H7 (cell line): ENCODE measurements around the gene DENND4B. TPM values are rescaled to one million over a fixed set of nuclear protein-coding genes. Genes with fewer than 3 reads are reported as not detected.
A peak's percentile ranks its signal among the peaks of the same experiment; 100 is the strongest.

Source experiments
- DNase-seq: peaks from one replicate; pipeline ENCODE4 v3.0.0; 2012
- H3K27me3 ChIP-seq: 2 replicates; pipeline ENCODE4 v1.6.0; 2011; ENCODE audit warnings: mild to moderate bottlenecking, low read length; ENCODE audit not compliant: control insufficient read depth, insufficient read depth
- H3K36me3 ChIP-seq: replicated peaks from 2 replicates; pipeline ENCODE4 v1.5.1; 2011; ENCODE audit warnings: low read length; ENCODE audit not compliant: control insufficient read depth, insufficient read depth
- H3K4me3 ChIP-seq: 2 replicates; pipeline ENCODE4 v1.5.1; 2011; ENCODE audit warnings: low read depth, mild to moderate bottlenecking, control low read depth, low read length, moderate library complexity; ENCODE audit not compliant: insufficient read depth
- total RNA-seq: library from RNA; depleted of rRNA; stranded (reverse); fragments of >200 nt; shearing (Covaris generic); gene quantifications from 2 replicates; pipeline ENCODE4 v1.2.3, GENCODE V29; 2014

The DENND4B gene
- total RNA-seq, 1 experiment from 2014 or later: 41.9 TPM

- peak; percentile 67 for DNase-seq
- Histone ChIP-seq H3K4me3 (peak overlapping the region; percentile 96), H3K36me3 (peaks cover 16% of the 10 kb centered on the region), H3K27me3 (no peaks in the 10 kb centered on the region)
These were observed 1.3 kb downstream of the DENND4B start for GRCh38 chr1:153945131-153945794.

DNA sequence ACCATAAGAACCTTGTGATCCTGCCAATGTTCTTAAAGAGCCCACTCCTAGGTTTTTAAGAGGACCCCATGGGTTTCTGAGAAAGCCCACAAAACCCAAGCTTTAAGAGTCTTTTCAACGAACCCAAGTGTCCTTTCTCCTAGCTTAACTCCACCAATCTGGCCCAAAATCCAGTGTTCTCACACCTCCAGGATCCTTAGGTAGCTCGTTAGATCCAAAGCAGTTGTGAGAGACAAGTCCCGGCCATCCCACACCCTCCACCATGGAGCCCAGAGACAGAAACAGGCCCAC, 1.7 kb downstream of the DENND4B start:
- Histone ChIP-seq H3K36me3 (peaks cover 16% of the 10 kb centered on the region), H3K4me3 (no peak overlapping the region), H3K27me3 (no peaks in the 10 kb centered on the region)
- no peak for DNase-seq

DNA sequence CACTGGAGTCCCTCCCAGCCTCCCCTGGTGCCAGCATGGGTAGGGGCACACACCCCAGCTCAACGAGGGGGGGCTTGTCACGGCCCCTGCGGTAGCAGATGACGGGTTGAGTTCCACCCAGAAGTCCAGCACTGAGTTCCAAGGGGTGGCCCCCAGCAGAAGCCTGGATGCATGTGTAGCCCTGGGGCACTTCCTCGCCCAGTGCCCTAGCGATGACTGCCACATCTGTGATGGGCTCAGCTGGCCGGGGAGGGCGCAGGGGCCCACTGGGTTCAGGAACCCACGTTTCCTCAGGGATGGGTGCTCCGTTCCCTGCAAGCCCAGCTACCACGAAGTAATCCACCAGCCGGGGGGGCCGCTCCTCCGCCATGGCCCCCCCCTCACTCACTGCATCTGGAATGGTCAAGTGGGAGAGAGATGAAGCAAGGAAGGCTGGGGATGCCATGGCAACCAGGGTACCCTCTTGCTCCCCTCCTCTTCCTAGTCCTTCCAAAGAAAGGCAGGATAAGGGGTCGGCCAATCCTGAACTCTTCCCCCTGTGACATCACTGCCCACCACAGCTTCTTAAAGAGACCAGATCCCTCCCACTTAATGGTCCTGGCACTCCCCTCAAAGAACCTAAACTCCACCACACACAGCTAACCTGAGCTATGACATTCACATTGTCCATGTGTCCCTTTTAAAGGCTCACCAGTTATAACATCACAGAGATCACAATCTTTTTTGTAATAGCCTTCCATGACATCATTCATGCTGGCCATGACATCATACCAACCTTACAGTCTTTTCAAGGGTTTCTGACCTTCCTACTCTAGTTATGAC, 2.3 kb downstream of the DENND4B start:
- Histone ChIP-seq H3K27me3 (no peaks in the 10 kb centered on the region), H3K4me3 (no peak overlapping the region), H3K36me3 (peaks cover 18% of the 10 kb centered on the region)
- peak; percentile 73 for DNase-seq

DNA sequence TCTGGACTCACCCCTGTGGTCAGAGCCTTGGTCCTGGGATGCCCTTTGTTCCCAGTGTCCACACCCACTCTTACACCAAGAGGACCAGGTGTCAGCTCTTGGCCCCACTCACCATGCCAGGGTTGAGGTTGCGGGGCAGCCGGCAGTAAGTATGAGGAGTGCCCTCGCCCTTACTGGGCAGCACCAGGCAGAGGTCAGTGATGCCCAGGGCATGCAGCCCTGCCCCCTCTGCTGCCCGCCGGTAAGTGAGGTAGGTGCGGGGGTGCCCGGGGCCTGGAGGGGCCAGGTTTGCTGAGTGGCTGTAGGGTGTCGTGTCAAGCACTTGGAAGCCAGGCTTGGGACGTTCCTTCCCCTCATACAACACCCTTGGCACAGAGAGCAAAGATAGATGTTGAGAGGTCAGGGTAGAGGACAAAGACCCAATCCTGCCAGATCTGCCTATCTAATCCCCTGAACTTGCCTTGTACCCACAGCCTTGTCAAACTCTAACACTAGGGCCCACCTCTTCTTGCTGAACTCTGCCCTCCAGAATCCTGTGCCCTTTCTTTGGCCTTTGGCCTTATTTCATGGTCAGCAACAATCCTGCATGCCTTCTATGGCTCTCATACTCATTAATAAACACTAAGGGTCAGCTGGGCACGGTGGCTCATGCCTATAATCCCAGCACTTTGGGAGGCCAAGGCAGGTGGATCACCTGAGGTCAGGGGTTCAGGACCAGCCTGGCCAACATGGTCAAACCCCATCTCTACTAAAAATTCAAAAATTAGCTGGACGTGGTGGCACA, 3.6 kb downstream of the DENND4B start:
- Histone ChIP-seq H3K27me3 (no peaks in the 10 kb centered on the region), H3K36me3 (peaks cover 13% of the 10 kb centered on the region), H3K4me3 (no peak overlapping the region)
- no peak for DNase-seq

DNA sequence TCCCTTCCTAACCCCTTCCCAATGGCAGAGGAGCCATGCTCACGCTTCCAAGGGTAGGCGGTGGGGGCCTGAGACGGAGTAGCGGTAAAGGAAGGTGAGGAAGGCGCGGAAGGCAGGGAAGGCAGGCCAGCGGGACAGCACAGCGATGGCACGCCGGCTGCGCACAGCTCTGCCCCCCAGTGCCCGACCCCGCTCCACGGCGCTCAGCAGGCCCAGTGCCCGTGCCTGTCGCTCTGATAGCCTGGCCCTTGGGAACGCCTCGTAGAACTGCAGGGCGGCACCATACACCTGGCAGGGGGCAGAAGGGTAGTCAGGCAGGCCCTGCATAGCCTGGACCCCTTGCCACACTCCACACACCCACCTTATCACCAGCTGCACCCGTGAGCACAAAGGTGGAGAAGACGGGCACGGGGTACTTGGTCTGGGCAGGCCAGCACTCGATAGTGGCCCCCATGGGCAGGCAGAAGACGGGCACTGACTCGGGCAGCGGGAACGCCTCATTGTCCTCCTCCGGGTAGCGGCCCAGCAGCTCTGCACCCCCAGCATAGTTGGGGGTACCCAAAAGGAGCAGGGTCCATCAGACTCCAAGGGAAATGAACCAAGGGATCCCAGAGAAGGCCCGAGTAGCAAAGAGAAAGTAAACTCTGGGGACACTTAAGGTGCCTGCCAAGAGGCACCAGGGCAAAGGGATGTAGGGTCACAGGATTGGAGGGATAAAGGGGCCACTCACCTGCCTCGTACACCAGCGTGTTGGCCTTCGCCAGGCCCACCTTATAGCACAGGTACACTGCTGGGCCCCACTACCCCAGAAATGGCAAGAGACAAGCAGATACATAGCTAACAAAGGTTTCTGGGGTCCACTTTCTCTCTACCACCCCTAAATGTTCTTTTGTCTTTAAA, 4.4 kb downstream of the DENND4B start:
- no peak overlapping the region for H3K4me3 ChIP-seq
- H3K27me3 ChIP-seq: no peaks in the 10 kb centered on the region
- peak; percentile 47 for DNase-seq
- H3K36me3 ChIP-seq: peaks cover 19% of the 10 kb centered on the region

DNA sequence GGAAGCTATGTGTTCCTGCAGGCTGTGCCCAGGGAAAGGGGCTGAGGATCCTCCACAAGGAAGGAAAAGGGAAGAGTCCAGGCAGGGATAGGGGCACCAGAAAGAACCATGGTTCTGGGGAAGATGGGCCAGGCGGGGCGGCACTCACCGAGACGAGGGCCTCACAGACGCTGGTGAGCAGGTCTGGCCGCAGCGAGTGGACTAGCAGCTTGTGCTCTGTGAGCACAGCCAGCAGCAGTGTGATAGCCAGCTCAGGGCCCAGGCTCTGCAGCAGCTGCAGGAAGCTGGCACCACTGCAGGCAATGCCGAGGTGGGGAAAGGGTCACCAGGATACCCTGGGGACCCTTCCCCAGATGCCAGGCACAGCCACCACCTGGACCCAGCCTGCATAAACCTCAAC, 5.8 kb downstream of the DENND4B start:
- no peaks in the 10 kb centered on the region for H3K27me3 ChIP-seq
- H3K4me3 ChIP-seq: no peak overlapping the region
- DNase-seq: no peak
- peaks cover 28% of the 10 kb centered on the region for H3K36me3 ChIP-seq

DNA sequence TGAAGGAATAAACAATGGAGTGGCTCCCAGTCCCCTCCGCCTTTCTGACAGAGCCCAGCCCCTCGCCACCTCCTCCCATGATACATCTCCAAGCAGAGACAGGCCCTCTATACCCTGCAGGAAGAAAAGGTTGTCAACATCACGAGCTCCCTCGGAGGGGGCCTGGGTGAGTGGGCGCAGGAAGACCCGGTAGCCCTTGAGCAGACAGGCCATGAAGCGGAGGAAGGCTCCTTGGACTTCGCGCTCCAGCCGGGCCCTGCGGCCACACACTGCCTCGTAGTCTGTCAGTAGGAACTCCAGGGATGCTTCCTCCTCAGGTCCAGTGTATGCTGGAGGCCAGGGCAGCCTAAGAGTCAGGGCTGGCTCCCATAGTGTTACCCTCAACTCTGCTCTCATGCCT, 7.0 kb downstream of the DENND4B start:
- no peaks in the 10 kb centered on the region for H3K27me3 ChIP-seq
- H3K4me3 ChIP-seq: no peak overlapping the region
- peaks cover 31% of the 10 kb centered on the region for H3K36me3 ChIP-seq
- DNase-seq: no peak

DNA sequence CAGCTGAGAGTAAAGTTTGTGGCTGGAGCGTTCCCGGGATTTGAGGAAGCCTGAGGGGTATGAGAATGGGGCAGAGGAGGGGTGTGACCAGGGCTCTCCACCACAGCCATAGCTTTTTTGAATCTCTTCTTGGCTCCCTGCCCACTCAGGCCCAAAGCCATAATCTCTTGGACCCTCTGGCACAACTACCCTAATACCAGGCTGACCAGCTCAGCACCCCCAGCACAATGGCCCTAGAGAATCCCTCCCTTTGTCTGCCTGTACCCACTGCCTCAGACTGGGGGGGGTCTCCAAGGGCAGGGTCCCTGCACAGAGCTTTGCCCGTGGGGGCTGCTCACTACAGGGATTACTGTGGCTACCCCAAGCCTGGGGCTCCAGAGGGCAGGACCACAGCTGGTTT, 7.5 kb downstream of the DENND4B start:
- Histone ChIP-seq H3K27me3 (no peaks in the 10 kb centered on the region), H3K4me3 (no peak overlapping the region), H3K36me3 (peaks cover 33% of the 10 kb centered on the region)
- DNase-seq: no peak

- no peaks in the 10 kb centered on the region for H3K27me3 ChIP-seq
- H3K36me3 ChIP-seq: peaks cover 35% of the 10 kb centered on the region
- H3K4me3 ChIP-seq: no peak overlapping the region
- DNase-seq: no peak
These were observed 9.2 kb downstream of the DENND4B start for GRCh38 chr1:153937331-153937730.

DNA sequence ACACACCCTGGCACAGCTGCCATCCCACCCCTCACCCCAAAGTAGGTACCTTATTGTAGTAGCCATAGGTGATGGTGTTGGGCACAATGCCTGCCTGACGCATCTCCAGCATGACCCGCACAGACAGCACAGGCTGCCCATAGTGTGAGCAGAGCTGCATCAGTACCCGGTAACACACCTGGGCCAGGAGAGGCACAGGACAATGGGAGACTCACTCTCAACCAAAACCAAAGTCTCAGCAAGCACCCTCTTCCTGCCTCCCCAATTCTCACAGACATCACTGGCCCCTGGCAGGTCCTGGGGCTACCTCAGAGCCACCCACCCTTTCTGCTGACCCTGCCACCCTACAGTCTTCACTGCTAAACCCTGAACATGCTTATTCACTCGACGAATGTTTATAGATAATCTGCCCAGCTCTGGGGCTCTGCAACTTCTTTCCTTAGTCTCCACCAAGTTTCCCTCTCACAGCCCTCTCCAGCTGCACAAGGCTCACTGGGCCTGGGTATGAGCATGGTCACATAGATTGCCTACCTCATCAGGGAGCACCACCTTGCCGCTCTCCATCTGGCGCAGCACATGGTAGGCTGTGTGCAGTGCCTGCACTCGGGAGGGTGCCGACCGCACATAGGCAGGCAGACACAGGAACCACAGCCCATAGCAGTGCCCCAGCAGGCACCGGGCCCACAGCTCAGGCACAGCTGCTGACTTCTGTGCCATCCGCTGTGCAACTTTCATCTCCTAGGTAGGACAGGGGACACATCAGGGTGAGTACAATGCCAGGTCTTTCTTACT, 10.3 kb downstream of the DENND4B start:
- Histone ChIP-seq H3K27me3 (no peaks in the 10 kb centered on the region), H3K36me3 (peaks cover 36% of the 10 kb centered on the region), H3K4me3 (no peak overlapping the region)
- DNase-seq: no peak

DNA sequence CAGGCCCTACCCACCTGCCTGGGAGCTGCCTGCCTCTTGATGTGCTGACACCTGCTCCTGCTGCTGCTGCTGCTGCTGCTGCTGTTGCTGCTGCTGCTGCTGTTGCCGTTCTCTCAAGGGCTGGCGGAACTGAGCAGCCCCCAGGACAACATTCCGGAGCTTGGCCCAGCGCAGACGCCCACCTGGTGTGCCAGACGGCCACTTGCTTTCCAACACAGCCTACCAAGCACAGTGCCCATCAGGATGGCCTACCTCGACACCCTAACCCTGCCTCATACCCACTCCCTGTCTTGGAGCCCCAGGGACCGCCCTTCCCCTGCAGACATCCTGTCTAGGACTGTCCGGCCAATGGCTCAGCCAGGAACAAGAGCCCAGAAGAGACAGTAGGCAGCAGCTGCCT, 11.8 kb downstream of the DENND4B start:
- no peaks in the 10 kb centered on the region for H3K27me3 ChIP-seq
- no peak for DNase-seq
- H3K4me3 ChIP-seq: no peak overlapping the region
- H3K36me3 ChIP-seq: peaks cover 38% of the 10 kb centered on the region

- H3K27me3 ChIP-seq: no peaks in the 10 kb centered on the region
- H3K4me3 ChIP-seq: no peak overlapping the region
- DNase-seq: no peak
- H3K36me3 ChIP-seq: peaks cover 36% of the 10 kb centered on the region
These were observed 12.6 kb downstream of the DENND4B start for GRCh38 chr1:153933955-153934354.

DNA sequence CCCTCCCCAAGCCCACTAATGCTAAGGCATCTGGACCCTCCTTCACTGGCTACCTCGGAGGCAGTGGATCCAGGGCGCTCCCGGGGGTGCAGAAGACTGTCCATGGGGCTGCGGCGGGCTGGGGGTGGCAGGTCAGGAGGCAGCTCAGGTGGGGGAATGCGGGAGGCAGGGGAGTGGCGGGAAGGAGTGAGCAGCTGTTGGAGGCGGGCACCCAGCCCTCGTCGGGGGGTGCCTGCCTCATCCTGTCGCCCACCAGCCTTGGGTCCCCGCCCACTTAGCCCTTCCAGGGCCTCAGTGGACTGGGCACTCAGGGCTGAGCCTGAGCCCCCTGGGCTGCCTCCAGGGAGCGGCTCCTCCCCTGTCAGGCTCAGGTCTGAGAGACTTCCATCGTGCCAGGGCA, 13.1 kb downstream of the DENND4B start:
- peak; percentile 43 for DNase-seq
- H3K36me3 ChIP-seq: peaks cover 34% of the 10 kb centered on the region
- no peaks in the 10 kb centered on the region for H3K27me3 ChIP-seq
- no peak overlapping the region for H3K4me3 ChIP-seq
